Activated CD8-positive, alpha-beta memory T cell treated with anti-CD3 and anti-CD28 coated beads for 48 hours (primary cell): ENCODE measurements around the gene XKR3.
"Not testable (repeated sequence)": the region's sequence is repeated elsewhere in the genome, so short reads cannot be mapped to it uniquely, and the experiment has no call there.

Experiments
- DNase-seq, 3 experiments: peaks; one replicate each; pipeline ENCODE4 v3.0.0-alpha.2; 2020; ENCODE audit warnings: low read depth in 2 of 3, low spot score in 2 of 3

The XKR3 gene

DNA sequence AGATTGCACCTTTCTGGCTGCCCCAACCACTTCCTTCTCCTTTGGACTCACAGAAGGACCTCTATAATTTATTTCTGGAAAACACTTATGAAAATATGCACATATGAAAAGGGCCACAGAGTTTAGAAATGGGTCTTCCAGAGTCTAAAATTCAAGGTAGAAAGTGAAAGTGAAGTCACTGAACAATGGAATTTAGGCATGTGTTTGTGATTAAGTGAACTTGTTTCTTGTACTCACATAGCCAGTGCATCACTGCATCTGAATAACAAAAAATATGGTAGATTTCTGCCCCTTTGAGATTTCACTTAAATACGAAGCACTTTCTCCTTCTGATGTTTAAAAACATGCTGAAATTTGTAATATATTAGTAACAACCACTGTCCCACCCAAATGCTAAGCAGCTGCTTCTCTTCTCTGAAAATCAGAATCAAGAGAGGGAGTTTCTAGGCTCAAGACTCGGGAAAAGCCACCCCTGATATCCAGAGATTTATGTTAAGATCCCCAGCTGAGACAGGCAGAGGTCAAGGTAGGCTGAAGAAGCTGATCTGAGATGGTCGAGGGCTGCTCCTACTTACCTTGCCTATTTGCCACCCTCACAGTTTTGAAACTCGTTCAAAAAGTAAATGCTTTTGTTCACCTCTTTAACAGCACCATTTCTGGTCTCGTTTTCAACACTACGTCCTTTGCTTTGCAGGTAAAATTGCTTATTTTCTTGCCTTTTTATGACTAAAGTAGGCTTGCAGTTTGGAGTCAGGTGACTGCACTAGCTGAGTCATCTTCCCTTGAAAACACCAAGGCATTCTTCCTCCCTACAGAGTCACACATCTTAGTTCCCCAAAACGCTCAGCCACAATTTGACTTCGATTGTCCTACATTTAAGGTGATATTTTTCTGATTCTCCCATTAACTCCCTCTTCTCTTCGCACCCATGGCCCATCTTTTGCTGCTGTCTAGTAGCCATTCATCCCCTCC, at the start of gene XKR3:
Gene XKR3, minus strand, starts transcription at position 696 of the 972 bp plus-strand sequence. CDS start 17,338 bp downstream, outside the sequence.
- peak in 1 of 3 experiments; percentile 4 for DNase-seq

GRCh38 chr22:16869640-16870039, 44.4 kb upstream of the XKR3 start:
- DNase-seq, result not testable (repeated sequence)

- no peak for DNase-seq
Observed at GRCh38 chr22:16866167-16866566, 41.0 kb upstream of the XKR3 start.

- not testable (repeated sequence) for DNase-seq
Observed at GRCh38 chr22:16856851-16857250, 31.6 kb upstream of the XKR3 start.

DNA sequence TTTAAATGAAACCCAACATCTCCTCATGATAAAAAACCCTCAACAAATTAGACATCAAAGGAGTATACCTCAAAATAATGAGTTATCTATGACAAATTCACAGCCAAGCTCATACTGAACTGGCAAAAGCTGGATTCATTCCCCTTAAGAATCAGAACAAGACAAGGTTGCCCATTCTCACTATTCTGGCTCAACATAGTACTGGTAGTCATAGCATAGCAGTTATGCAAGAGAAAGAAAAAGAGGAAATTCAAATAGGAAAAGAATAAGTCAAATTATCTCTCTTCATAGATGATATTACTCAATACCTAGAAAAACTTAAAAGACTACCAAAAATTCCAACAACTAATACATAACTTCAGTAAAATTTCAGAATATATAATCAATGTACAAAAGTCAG, 29.4 kb upstream of the XKR3 start:
- DNase-seq, result no peak

GRCh38 chr22:16851268-16851996, 26.2 kb upstream of the XKR3 start:
- not testable (repeated sequence) for DNase-seq

DNA sequence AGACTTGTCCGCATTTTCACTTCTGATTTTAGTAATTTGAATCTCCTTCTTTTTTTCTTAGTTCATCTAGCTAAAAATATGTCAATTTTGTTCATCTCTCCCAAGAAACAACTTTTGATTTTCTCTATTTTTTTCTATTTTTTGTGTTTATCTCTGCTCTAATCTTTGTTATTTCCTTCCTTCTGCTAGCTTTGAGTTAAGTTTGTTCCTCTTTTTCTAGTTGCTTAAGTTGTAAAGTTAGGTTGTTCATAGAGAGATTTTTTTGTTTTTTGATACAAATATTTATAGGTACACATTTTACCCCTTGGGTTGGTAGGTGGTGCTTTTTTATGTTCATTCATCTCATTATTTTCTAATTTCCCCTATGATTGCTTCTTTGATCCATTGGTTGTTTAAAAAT, 22.1 kb upstream of the XKR3 start:
- no peak for DNase-seq

- DNase-seq, result no peak
Observed at GRCh38 chr22:16845881-16846280, 20.7 kb upstream of the XKR3 start.

DNA sequence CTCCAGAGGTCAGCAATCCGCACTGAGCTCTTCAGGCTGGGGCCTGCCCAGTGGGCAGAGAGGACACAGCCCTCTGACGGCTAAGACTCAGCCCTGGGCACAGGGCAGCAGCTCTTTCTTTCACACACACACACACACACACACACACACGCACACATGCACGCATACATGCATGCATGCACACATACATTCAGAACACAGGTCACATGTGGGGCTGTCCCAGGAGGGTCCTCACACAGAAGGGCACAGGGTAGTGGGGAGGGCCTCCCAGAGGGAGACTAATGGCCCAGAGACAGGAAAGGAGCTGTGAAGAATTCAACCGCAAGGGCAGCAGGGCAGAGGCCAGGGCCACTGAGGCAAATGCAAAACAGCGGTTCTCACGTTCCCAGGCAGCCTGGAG, 20.3 kb upstream of the XKR3 start:
- DNase-seq, result no peak

DNA sequence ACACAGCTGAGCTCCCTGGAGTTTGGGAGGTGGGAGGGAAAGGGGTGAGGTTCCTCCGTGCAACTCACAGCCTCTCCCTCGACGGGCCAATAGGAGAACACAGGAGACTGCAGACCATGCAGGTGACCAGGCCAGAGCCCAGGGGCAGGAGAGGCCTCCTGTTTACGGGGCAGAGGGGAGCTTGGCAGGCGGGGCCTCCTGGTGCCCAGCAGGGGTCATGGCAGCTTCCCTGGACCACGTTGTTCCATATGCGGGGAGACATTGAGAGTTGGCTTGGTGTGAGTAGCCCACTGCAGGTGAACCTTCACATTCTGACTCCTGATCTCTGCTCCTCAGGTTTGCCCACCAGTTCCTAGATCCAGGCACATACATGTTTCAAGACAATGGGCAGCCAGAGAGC, 19.3 kb upstream of the XKR3 start:
- DNase-seq, result no peak

DNA sequence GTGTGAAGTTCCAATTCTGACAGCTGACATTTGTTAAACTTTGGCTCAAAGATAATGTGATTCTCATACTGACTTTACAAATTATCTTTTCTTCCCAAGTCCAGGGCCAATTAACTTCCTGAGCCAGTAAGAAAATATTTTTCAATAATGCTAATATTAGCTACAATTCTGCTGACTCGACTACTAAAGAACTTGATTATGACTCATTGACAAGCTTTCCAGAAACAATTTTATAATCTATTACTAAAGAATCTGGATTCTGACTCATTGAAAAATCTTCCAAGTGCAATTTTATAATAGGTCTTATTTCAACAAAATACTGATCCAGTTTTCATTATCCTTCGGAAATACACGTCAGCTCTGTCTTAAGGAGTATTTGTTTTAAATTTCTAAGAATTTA, 12.9 kb upstream of the XKR3 start:
- DNase-seq, result no peak

DNA sequence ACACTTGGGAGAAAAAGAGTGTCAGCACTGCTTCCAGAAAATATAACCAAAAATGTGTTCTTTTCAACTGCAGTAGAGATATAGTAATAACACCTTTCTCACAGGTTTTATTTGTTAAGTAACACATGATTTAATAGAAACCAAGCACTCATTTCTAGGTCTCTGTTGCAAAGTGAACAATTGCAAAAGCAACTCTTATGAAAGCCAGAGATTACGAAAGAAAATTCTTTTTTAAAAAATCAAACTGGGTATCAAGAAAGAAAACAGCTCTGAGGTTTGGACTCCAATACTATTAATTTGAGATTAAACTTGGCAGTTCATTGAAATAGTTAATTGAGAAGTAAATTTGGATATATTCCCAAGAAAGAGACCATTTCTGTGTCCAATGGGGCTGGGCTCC, 9.8 kb upstream of the XKR3 start:
- no peak for DNase-seq

GRCh38 chr22:16831257-16831656, 6.0 kb upstream of the XKR3 start:
- no peak for DNase-seq

GRCh38 chr22:16829985-16830384, 4.8 kb upstream of the XKR3 start:
- DNase-seq, result no peak

- DNase-seq, result no peak
Observed at GRCh38 chr22:16828876-16829275, 3.7 kb upstream of the XKR3 start.

DNA sequence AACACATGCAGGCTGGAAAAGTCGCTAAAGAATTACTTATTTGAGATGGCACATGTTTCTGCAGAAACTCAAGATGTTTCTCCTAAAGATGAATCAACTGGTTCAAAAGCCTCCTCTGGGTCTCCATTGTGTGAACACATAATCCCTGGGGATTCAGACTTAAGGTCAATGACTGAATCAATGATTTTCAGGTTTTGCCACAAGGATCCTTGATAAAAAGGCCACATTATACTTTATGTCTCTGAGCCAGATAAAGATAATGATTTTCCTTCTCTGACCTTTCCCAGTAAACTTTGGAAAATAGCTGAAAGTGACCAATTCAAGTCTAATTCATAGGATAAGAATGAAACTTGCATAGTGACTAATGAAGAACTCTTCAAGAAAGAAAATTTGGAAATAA, 2.3 kb upstream of the XKR3 start:
- no peak for DNase-seq

GRCh38 chr22:16819249-16819648, 6.0 kb downstream of the XKR3 start:
- DNase-seq, result no peak

DNA sequence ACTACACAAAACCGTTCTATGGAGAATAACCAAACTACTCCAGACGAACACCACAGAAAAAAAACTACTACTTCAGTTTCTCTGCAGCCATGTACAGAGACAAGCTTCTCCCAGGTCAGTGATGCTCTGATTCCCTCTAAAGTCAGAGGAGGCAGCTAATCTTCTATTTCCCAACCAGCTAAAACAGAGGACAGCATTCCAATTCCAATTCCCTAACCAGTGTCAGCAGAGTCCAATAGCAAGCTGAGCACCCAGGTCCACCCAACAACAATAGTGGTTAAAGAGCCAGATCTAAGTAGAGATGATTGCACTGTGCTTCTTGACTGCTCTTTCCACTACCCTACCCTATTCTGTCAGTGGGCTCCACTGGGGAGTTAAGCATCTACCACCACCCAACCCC, 6.7 kb downstream of the XKR3 start:
- DNase-seq, result no peak

DNA sequence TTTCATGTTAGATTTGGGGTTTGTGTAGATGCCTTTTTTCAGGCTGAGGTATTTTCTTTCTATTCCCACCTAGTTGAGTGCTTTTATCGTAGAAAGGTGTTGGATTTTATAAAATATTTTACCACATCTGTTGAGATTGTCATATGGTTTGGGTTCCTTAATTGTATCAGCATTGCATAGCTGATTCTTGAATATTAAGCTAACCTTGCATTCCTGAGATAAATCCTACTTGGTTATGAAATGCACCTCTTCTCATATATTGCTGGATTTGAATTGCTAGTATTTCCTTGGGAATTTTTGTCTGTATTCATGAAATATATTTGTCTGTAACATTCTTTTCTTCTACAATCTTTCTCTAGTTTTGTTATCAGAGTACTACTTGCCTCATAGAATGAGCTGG, 10.1 kb downstream of the XKR3 start:
- no peak for DNase-seq

DNA sequence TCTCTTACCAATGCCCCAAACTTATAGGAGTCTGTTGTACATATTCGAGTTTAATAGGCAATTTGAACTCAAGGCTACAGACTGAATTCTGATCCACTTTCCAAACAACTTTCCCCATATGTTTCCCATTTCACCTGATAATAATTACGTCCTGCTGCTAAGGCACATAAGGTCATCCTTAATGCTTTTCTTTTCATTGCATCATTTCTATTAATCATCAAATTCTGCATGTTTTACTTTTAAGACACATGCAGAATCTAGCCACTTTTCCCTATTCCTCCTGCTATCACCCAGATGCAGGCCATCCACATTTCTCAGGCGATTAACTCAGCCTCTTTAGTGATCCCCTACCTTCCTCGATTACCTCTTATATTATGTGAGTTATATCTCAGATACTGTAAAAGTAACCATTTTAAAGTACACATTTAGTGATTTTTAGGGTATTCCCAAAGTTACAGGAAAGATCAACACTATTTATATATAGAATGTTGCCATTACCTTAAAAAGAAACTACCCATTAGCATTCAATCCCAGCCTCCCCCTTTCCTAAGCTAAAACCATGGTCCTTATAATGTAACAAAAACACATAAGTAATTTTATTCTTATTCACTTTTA, 14.9 kb downstream of the XKR3 start:
- DNase-seq, result no peak

DNA sequence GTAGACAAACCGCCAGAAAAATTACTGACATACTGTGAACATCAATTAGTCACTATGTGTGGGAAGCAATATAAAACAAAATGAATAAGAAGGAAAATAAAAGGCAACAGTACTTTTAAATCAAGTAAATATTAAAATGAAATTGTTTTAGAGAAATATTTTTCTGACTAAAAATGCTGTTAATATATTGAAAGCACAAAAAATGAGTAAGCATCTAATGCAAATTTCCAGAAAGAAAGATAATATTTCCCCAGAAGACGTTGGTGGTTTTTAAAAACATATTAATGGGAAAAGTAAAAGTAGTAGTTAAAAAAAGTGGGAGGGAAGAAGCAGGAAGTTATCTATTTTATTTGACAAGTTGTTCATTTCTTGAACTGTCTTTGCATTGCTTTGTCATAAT, 16.5 kb downstream of the XKR3 start:
- no peak for DNase-seq

- no peak for DNase-seq
Observed at GRCh38 chr22:16807109-16807508, 18.1 kb downstream of the XKR3 start.
